Astrocyte (in vitro differentiated cells and primary cell): ENCODE data around the gene SENP8. TPM values are rescaled to one million over a fixed set of nuclear protein-coding genes. Genes with fewer than 3 reads are reported as not detected.

Experiments
- DNase-seq: peaks from one replicate; pipeline ENCODE4 v3.0.0-alpha.2; 2010; ENCODE audit warnings: low read depth
- FAIRE-seq: peaks from 2 replicates; lab custom pipeline; 2011; peaks lifted over from hg19 to GRCh38; lab: Jason Lieb, UNC
- H2AFZ ChIP-seq: 2 replicates; pipeline ENCODE4 v1.6.0; 2012; ENCODE audit warnings: low read depth, low read length, inconsistent platforms
- H3K27ac ChIP-seq: 2 replicates; pipeline ENCODE4 v1.5.1; 2011; ENCODE audit warnings: low read depth, low read length, inconsistent platforms
- H3K27me3 ChIP-seq: 2 replicates; pipeline ENCODE4 v1.6.0; 2011; ENCODE audit warnings: low read length, inconsistent platforms; ENCODE audit not compliant: insufficient read depth
- H3K36me3 ChIP-seq: 2 replicates; pipeline ENCODE4 v1.5.1; 2011; ENCODE audit warnings: low read length, inconsistent platforms; ENCODE audit not compliant: insufficient read depth
- H3K4me1 ChIP-seq: 2 replicates; pipeline ENCODE4 v1.5.1; 2011; ENCODE audit warnings: low read length, inconsistent platforms; ENCODE audit not compliant: insufficient read depth
- H3K4me2 ChIP-seq: 2 replicates; pipeline ENCODE4 v1.6.0; 2012; ENCODE audit warnings: low read length, inconsistent platforms
- H3K4me3 ChIP-seq: 2 replicates; pipeline ENCODE4 v1.5.1; 2011; ENCODE audit warnings: low read depth, mild to moderate bottlenecking, low read length, inconsistent platforms; ENCODE audit not compliant: insufficient read depth
- H3K79me2 ChIP-seq: 2 replicates; pipeline ENCODE4 v1.6.0; 2012; ENCODE audit warnings: mild to moderate bottlenecking, low read length, inconsistent platforms; ENCODE audit not compliant: insufficient read depth
- H3K9ac ChIP-seq: 2 replicates; pipeline ENCODE4 v1.6.0; 2012; ENCODE audit warnings: mild to moderate bottlenecking, low read length, inconsistent platforms
- H3K9me3 ChIP-seq: 2 replicates; pipeline ENCODE4 v1.5.1; 2012; ENCODE audit warnings: low read depth, mild to moderate bottlenecking, low read length, inconsistent platforms; ENCODE audit not compliant: insufficient read depth
- H4K20me1 ChIP-seq: 2 replicates; pipeline ENCODE4 v1.6.0; 2012; ENCODE audit warnings: low read length, inconsistent platforms; ENCODE audit not compliant: insufficient read depth
- H3K27ac Mint-ChIP-seq: one replicate; pipeline ENCODE4 v1.8.0; 2021; ENCODE audit warnings: mild to moderate bottlenecking, mixed read lengths; ENCODE audit not compliant: unreplicated experiment
- H3K27me3 Mint-ChIP-seq: one replicate; pipeline ENCODE4 v1.8.0; 2021; ENCODE audit warnings: low read depth, mixed read lengths; ENCODE audit not compliant: unreplicated experiment
- H3K36me3 Mint-ChIP-seq: one replicate; pipeline ENCODE4 v1.8.0; 2021; ENCODE audit warnings: low read depth, mixed read lengths; ENCODE audit not compliant: unreplicated experiment
- H3K4me1 Mint-ChIP-seq: one replicate; pipeline ENCODE4 v1.8.0; 2021; ENCODE audit warnings: low read depth, mixed read lengths; ENCODE audit not compliant: unreplicated experiment
- H3K4me3 Mint-ChIP-seq: one replicate; pipeline ENCODE4 v1.8.0; 2021; ENCODE audit warnings: mild to moderate bottlenecking, moderate library complexity, mixed read lengths; ENCODE audit not compliant: unreplicated experiment
- H3K9me3 Mint-ChIP-seq: one replicate; pipeline ENCODE4 v1.8.0; 2021; ENCODE audit warnings: mild to moderate bottlenecking, mixed read lengths; ENCODE audit not compliant: unreplicated experiment
- EZH2 ChIP-seq: IDR thresholded peaks from 2 replicates; pipeline ENCODE4 v1.6.1; 2012; ENCODE audit warnings: mild to moderate bottlenecking, low read length, inconsistent platforms; ENCODE audit not compliant: insufficient read depth
- total RNA-seq: library from RNA; stranded (reverse); gene quantifications from 2 replicates; pipeline ENCODE4 v1.2.1, GENCODE V29; 2021
- TF ChIP-seq, protein P1 (sequence below): IDR thresholded peaks from 2 replicates; pipeline ENCODE4 v1.5.1; 2011; ENCODE audit warnings: low read depth, mild to moderate bottlenecking, inconsistent platforms, low read length, moderate library complexity; ENCODE audit not compliant: insufficient read depth

The SENP8 gene
- total RNA-seq, 1 donor from 2014 or later = 2.9 TPM

GRCh38 chr15:72146221-72146620, 28.0 kb downstream of the SENP8 start:
- Histone ChIP-seq H3K4me1 (peaks cover 6% of the 10 kb centered on the region), H3K27me3 (no peaks in the 10 kb centered on the region), H3K9ac (no peak overlapping the region), H3K4me2 (no peak overlapping the region), H3K36me3 (no peaks in the 10 kb centered on the region), H3K4me3 (no peak overlapping the region), H3K79me2 (no peaks in the 10 kb centered on the region), H3K27ac (no peak overlapping the region), H3K9me3 (no peaks in the 10 kb centered on the region), H2AFZ (no peak overlapping the region), H4K20me1 (peaks cover 4% of the 10 kb centered on the region)
- Mint-ChIP-seq H3K36me3 (peaks cover 2% of the 10 kb centered on the region), H3K4me1 (peaks cover 5% of the 10 kb centered on the region), H3K9me3 (peaks cover 1% of the 10 kb centered on the region), H3K27me3 (no peaks in the 10 kb centered on the region), H3K4me3 (no peak overlapping the region), H3K27ac (no peak overlapping the region)
- DNase-seq (no peak), FAIRE-seq (no peak)
- TF ChIP-seq EZH2 = no peak
- TF ChIP-seq, protein P1, sequence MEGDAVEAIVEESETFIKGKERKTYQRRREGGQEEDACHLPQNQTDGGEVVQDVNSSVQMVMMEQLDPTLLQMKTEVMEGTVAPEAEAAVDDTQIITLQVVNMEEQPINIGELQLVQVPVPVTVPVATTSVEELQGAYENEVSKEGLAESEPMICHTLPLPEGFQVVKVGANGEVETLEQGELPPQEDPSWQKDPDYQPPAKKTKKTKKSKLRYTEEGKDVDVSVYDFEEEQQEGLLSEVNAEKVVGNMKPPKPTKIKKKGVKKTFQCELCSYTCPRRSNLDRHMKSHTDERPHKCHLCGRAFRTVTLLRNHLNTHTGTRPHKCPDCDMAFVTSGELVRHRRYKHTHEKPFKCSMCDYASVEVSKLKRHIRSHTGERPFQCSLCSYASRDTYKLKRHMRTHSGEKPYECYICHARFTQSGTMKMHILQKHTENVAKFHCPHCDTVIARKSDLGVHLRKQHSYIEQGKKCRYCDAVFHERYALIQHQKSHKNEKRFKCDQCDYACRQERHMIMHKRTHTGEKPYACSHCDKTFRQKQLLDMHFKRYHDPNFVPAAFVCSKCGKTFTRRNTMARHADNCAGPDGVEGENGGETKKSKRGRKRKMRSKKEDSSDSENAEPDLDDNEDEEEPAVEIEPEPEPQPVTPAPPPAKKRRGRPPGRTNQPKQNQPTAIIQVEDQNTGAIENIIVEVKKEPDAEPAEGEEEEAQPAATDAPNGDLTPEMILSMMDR = no peak

DNA sequence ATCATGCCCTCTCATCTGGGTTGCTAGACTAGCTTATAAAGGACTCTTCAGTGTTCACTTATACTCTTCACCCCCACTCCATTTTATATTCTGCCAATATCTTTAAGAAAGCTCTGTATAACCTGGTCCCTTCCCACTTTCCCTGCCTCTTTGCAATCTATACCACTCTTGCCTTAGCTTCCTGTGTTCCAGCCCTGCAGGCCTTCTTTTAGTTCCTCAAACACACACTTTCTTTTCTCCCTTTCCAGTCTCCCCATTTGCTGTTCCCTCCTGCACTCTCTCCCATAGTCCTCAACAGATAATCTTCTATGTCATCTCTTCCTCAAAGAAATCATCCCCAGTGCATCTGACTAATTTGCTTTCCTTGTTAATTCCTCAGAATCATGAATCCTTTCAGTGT, 28.7 kb downstream of the SENP8 start:
- DNase-seq (no peak), FAIRE-seq (no peak)
- Histone ChIP-seq H3K79me2 (no peaks in the 10 kb centered on the region), H3K36me3 (no peaks in the 10 kb centered on the region), H3K4me3 (no peak overlapping the region), H2AFZ (no peak overlapping the region), H3K4me1 (no peaks in the 10 kb centered on the region), H3K27ac (no peak overlapping the region), H3K27me3 (no peaks in the 10 kb centered on the region), H3K4me2 (no peak overlapping the region), H3K9me3 (no peaks in the 10 kb centered on the region), H3K9ac (no peak overlapping the region), H4K20me1 (no peaks in the 10 kb centered on the region)
- Mint-ChIP-seq H3K27me3 (no peaks in the 10 kb centered on the region), H3K4me1 (no peaks in the 10 kb centered on the region), H3K27ac (no peak overlapping the region), H3K4me3 (no peak overlapping the region), H3K36me3 (peaks cover 2% of the 10 kb centered on the region), H3K9me3 (peaks cover 1% of the 10 kb centered on the region)
- TF ChIP-seq, protein P1 = no peak

DNA sequence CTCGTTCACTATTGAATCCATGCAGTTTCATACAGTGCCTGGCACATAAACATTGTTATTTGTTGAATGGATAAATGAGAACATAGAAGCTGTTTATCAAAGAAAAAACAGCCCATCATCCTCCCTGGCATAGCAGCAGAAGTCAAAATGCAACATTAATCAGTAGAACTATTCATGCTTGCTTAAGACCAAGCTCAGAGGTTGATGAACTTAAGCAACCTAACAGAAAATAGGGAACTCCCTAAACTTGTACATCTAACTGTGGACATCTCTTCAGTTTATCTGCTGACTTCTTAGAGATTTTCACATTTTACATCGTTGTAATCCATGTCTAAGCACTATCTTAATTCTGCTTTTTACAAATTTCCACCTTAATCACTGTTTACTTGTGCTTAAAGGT, 29.2 kb downstream of the SENP8 start:
- no peaks in the 10 kb centered on the region for H3K27me3 ChIP-seq

More for the DNA sequence above, 29.2 kb downstream of the SENP8 start:
- no peaks in the 10 kb centered on the region for H4K20me1 ChIP-seq
- H3K27ac Mint-ChIP-seq = no peak overlapping the region
- peaks cover 1% of the 10 kb centered on the region for H3K9me3 Mint-ChIP-seq
- no peaks in the 10 kb centered on the region for H3K9me3 ChIP-seq
- H3K9ac ChIP-seq = no peak overlapping the region
- no peaks in the 10 kb centered on the region for H3K4me1 Mint-ChIP-seq
- H2AFZ ChIP-seq = no peak overlapping the region
- H3K4me3 Mint-ChIP-seq = no peak overlapping the region
- TF ChIP-seq, protein P1 = no peak
- no peak for TF ChIP-seq EZH2
- no peak overlapping the region for H3K4me3 ChIP-seq
- FAIRE-seq = no peak
- no peaks in the 10 kb centered on the region for H3K79me2 ChIP-seq
- H3K4me1 ChIP-seq = no peaks in the 10 kb centered on the region
- DNase-seq = no peak
- H3K27ac ChIP-seq = no peak overlapping the region
- no peaks in the 10 kb centered on the region for H3K27me3 Mint-ChIP-seq
- H3K4me2 ChIP-seq = no peak overlapping the region
- H3K36me3 Mint-ChIP-seq = peaks cover 2% of the 10 kb centered on the region
- no peaks in the 10 kb centered on the region for H3K36me3 ChIP-seq
